ENCODE results near the gene KIF7.
A peak's percentile ranks its signal among the peaks of the same experiment; 100 is the strongest.

Gene KIF7

GRCh38 chr15:89672221-89673164, 17.2 kb upstream of the KIF7 start:
- no peak overlapping the region for H3K27ac ChIP-seq
- no peak overlapping the region for H3K4me3 ChIP-seq

- H3K4me3 ChIP-seq, result no peak overlapping the region
- H3K27ac ChIP-seq, result no peak overlapping the region
Observed at GRCh38 chr15:89671687-89672086, 16.4 kb upstream of the KIF7 start.

- Histone ChIP-seq H3K4me3 (no peak overlapping the region), H3K27ac (no peak overlapping the region)
Observed at GRCh38 chr15:89670971-89671560, 15.8 kb upstream of the KIF7 start.

- Histone ChIP-seq H3K4me3 (no peak overlapping the region), H3K27ac (no peak overlapping the region)
Observed at GRCh38 chr15:89669941-89670340, 14.7 kb upstream of the KIF7 start.

- no peak overlapping the region for H3K27ac ChIP-seq
- H3K4me3 ChIP-seq, result no peak overlapping the region
Observed at GRCh38 chr15:89669309-89669865, 14.1 kb upstream of the KIF7 start.

- Histone ChIP-seq H3K4me3 (no peak overlapping the region), H3K27ac (no peak overlapping the region)
Observed at GRCh38 chr15:89668171-89668570, 12.9 kb upstream of the KIF7 start.

GRCh38 chr15:89667706-89667960, 12.4 kb upstream of the KIF7 start:
- Histone ChIP-seq H3K4me3 (no peak overlapping the region), H3K27ac (no peak overlapping the region)

GRCh38 chr15:89666858-89667705, 11.8 kb upstream of the KIF7 start:
- H3K4me3 ChIP-seq, result no peak overlapping the region
- peak overlapping the region in 4 of 21 experiments; percentile 78 to 93 (median 90) for H3K27ac ChIP-seq

GRCh38 chr15:89666184-89666857, 11.1 kb upstream of the KIF7 start:
- H3K27ac ChIP-seq, result peak overlapping the region in 18 of 21 experiments; percentile 16 to 93 (median 76)
- peak overlapping the region in 3 of 7 experiments; percentile 20 to 40 (median 32) for H3K4me3 ChIP-seq

- peak overlapping the region; percentile 13 to 40 (median 32) for H3K4me3 ChIP-seq
- H3K27ac ChIP-seq, result peak overlapping the region in 20 of 21 experiments; percentile 16 to 93 (median 74)
Observed at GRCh38 chr15:89665449-89666181, 10.3 kb upstream of the KIF7 start.

GRCh38 chr15:89664441-89665350, 9.4 kb upstream of the KIF7 start:
- H3K27ac ChIP-seq, result peak overlapping the region in 15 of 21 experiments; percentile 2 to 93 (median 78)
- peak overlapping the region in 6 of 7 experiments; percentile 13 to 40 (median 32) for H3K4me3 ChIP-seq

GRCh38 chr15:89662893-89663626, 7.8 kb upstream of the KIF7 start:
- H3K27ac ChIP-seq, result peak overlapping the region in 18 of 21 experiments; percentile 21 to 86 (median 61)
- no peak overlapping the region for H3K4me3 ChIP-seq

GRCh38 chr15:89660556-89660955, 5.3 kb upstream of the KIF7 start:
- no peak overlapping the region for H3K4me3 ChIP-seq

GRCh38 chr15:89659295-89659694, 4.0 kb upstream of the KIF7 start:
- no peak overlapping the region for H3K27ac ChIP-seq

More at GRCh38 chr15:89660556-89660955, 5.3 kb upstream of the KIF7 start:
- H3K27ac ChIP-seq, result no peak overlapping the region

GRCh38 chr15:89657686-89658200, 2.5 kb upstream of the KIF7 start:
- H3K27ac ChIP-seq, result no peak overlapping the region
- H3K4me3 ChIP-seq, result no peak overlapping the region

More at GRCh38 chr15:89659295-89659694, 4.0 kb upstream of the KIF7 start:
- H3K4me3 ChIP-seq, result no peak overlapping the region

GRCh38 chr15:89656116-89656815, 999 bp upstream of the KIF7 start:
- Histone ChIP-seq H3K27ac (no peak overlapping the region), H3K4me3 (no peak overlapping the region)
